NCI-H524 (cell line): Measurements from ENCODE around the gene ZG16.
"Not testable (repeated sequence)": the region's sequence is repeated elsewhere in the genome, so short reads cannot be mapped to it uniquely, and the experiment has no call there.

ENCODE experiments used
- DNase-seq, 2 experiments: peaks; one replicate each; lab custom pipeline; 2025; lab: John Stamatoyannopoulos, UW

ZG16 gene

DNA sequence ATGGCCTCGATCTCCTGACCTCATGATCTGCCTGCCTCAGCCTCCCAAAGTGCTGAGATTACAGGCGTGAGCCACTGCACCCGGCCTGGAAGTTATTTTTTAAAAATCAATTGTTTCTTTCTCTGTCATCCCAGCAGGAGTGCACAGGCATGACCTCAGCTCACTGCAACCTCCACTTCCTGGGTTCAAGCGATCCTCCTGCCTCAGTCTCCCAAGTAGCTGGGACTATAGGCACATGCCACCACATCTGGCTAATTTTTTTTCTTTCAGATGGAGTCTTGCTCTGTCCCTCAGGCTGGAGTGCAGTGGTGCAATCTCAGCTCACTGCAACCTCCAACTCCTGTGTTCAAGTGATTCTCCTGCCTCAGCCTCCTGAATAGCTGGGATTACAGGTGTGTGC, 9.1 kb downstream of the ZG16 start:
- not testable (repeated sequence) for DNase-seq

DNA sequence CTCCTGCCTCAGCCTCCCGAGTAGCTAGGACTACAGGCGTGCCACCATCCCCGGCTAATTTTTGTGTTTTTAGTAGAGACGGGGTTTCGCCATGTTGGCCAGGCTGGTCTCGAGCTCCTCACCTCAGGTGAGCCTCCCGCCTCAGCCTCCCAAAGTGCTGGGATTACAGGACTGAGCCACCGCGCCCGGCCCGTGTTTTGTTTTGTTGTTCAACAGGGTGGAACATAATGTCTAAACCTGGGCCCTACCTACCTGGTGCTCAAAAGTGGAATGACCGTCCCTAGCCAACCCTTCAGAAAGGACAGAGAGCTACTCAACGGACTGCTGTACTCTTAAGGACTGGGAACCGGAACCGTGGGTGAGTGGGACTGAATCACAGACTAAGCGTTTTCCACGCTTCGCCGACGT, 11.7 kb downstream of the ZG16 start:
- no peak for DNase-seq

DNA sequence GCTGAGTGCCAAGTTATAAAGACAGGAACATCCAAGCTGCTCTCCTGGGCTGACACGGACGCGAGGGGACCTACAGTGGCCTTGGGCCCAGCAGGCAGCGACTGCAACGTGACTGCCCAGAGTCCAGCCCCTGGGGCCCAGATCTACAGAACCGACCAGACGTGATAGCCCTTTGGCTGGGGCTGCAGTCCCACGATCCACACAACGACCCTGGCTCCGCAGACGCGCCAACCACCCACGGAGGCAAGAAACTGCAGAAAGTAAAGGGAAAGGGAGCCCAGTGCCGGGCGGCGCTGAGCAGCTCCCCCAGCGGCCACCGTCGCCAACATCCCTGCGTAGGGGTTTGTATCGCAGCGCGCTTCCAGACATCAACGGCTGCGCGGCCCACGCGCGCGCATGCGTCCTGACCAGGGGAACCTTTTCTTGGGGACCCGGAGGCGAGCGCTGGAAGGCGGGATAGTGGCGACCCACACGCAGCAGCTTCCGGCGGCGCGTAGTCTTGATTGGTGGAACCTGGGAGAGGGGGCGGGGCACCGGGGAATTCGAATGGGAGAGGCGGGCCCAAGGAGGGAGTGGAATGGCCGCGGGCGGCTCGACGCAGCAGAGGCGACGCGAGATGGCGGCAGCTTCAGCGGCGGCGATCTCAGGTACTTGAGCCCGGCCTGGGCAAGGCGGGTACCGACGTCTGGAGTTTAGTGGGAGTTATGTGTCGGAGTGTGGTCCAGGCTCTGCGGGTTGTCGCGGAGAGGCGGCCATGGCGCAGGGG, 12.3 kb downstream of the ZG16 start, which contains the start of gene KIF22:
Gene KIF22 (plus strand): TSS at position 569 of the 766 bp plus-strand sequence. CDS start 9 bp downstream, at position 578.
- peak; percentile 99 for DNase-seq

DNA sequence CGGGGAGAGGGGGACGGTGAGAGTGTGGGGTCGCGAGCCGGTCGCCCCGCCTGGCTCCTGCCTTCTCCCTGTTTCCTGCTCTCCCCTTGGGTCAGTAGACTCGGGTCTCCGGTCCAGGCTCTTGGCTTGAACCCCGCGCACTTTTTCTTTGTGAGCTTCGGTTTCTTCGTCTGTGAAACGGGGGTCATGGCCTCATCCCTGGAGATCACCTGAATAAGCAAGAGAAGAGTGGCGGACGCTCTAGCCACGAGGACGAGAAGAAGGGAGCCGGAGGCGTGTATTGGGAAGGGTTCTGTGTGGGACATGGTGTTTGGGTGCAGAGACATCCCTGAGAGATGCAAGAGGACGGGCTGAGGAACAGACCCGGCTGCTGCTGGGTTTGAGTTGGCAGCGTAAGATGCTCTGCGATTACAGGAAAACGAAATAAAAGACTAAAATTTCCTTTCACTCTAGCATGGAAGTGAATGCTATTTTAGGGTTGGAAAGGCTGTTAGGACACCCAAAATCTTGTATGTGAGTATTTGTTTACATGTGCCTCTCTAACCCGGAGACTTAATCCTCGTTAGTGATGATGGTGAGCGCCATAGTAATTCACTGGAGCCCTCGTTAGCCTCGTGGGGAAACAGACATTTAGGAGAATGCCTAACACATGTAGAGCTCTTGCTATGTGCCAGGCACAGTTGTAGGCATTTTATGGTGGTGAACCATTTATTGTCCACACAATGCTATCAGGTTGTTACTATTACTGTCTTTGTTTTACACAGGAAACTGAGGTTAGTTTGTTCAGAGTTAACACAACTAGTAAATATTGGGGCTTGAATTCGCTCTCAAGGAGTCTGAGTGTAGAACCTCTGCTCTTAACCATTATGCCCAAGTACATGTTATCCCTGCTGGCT, 13.1 kb downstream of the ZG16 start:
- DNase-seq: peak in 1 of 2 experiments; percentile 52

DNA sequence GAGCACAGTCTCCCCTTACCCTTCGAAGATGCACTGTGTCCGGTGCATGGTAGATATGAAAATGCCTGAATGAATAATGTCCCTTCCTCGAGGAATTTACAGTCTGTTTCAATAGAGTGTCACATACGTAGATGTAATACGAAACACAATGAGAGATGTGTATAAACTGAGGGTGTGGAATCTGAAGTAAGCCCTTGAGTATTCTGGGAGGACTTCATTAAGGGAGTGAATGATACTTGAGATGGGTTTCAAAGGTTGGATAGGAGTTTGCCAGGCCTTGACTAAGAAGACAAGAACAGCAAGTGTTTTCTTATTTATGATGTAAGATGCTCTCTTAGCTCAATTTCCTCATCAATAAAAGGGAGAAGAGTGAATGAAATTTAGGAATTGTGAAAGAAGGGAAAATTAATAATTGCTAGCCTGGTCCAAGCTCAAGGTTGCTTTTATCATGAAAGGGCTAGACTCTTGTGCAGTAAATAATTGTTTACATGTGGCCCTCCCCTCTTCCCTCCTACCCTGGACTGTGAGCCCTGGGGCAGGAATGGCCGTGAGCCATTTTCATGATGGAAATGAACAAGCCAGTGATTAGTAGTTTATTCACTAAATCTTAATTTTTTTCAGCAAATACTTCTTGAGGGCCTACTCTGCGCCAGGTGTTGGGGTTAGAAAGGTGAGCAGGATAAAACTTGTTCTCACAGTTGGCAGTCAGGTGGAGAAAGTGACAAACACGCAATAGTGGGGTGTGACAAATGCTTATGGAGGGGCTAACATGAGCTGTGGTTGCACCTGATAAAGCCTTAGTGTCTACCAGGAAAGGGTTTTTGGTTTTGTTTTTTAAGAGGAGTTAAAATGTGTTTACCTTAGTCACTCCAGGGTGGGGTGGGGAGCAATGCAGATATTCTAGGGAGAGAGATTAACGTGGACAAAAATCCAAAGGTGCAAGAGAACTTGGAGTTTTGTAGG, 14.1 kb downstream of the ZG16 start:
- DNase-seq: no peak

DNA sequence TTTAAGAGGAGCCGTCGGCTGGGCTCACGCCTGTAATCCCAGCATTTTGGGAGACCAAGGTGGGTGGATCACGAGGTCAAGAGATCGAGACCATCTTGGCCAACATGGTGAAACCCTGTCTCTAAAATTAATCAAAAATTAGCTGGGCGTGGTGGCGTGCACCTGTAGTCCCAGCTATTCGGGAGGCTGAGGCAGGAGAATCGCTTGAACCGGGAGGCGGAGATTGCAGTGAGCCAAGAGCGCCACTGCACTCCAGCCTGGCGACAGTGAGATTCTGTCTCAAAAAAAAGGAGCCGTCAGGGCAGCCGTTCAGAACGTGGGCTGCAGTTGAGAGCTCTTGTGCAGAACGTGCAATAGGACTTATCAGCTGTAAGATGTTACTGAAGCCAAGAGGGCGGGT, 15.1 kb downstream of the ZG16 start:
- not testable (repeated sequence) for DNase-seq

DNA sequence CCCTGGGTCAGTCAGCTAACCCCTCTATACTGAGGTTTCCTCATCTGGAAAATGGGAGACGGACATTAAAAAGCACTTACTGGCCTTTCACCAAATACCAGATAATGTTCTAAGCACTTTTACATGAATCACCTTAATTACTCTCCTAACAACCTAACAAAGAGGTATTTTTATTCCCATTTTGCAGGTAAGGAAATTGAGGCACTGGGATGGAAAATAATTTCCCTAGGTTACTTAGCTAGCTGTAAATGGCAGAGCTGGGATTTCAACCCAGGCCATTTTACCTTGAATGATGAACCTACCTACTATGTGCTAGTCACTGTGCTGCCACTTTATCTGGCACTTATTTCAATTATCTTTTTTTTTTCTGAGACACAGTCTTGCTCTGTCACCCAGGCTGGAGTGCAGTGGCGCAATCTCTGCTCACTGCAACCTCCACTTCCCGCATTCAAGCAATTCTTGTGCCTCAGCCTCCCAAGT, 16.2 kb downstream of the ZG16 start:
- DNase-seq: no peak

DNA sequence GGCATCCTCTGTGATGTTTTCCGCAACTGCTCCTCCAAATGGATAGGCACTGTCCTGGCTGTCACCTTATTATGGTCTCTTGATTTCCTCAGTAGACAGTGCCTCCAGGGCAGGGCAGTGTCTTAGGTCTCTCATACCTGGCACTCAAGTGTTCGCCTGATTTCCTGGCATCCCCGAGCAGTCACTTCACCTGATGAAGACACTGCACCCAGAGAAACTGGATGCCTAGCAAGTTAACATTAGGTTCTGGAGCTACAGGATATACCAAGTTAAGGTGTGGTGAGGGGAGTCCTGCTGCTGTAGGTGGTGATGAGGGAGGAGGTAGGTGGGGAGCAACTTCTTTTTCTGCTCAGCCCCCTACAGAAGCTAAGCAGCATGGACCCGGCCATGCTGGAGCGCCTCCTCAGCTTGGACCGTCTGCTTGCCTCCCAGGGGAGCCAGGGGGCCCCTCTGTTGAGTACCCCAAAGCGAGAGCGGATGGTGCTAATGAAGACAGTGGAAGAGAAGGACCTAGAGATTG, 24.4 kb downstream of the ZG16 start:
- no peak for DNase-seq

DNA sequence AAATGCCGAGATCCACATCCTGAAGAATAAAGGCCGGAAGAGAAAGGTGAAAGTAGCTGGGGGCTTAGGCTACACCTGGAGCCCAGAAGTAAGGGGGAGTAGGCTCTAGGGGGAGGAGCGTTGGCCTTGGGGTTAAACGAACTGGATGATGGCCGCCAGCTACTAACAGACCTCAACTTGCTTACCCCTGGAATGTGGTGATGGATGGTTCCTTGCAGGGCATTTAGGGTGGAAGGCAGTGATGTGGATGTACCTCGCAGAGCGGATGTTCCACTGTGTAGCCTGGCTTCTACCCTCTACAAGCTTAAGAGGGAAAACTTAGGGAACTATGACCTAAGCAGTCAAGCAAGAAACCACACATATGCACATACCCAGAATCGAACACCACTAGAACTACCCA, 26.0 kb downstream of the ZG16 start:
- no peak for DNase-seq

DNA sequence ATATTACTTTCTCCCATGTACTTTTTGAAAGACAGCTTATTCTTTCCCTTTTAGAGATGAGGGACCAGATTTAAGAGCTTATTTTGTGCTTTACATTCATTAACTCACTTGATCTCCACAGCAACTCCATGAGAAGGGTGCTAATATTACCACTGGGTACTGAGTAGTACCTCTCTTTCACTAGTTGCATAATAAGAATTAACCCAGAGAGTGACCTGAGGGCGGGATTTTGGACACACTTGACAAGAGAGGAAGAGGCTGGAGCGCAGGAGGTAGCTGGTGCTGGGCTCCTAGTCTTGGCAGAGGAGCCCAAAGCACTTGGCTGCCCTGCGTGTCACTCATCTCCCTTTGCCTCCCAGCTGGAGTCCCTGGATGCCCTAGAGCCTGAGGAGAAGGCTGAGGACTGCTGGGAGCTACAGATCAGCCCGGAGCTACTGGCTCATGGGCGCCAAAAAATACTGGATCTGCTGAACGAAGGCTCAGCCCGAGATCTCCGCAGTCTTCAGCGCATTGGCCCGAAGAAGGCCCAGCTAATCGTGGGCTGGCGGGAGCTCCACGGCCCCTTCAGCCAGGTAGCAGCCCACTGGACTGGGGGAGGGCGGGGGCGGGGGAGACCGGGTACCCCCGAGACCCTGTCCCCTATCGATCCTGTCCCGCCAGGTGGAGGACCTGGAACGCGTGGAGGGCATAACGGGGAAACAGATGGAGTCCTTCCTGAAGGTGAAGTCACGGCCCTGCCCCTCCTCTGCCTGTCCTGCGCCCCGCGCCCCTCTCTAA, 26.6 kb downstream of the ZG16 start:
- peak; percentile 32 to 72 for DNase-seq

DNA sequence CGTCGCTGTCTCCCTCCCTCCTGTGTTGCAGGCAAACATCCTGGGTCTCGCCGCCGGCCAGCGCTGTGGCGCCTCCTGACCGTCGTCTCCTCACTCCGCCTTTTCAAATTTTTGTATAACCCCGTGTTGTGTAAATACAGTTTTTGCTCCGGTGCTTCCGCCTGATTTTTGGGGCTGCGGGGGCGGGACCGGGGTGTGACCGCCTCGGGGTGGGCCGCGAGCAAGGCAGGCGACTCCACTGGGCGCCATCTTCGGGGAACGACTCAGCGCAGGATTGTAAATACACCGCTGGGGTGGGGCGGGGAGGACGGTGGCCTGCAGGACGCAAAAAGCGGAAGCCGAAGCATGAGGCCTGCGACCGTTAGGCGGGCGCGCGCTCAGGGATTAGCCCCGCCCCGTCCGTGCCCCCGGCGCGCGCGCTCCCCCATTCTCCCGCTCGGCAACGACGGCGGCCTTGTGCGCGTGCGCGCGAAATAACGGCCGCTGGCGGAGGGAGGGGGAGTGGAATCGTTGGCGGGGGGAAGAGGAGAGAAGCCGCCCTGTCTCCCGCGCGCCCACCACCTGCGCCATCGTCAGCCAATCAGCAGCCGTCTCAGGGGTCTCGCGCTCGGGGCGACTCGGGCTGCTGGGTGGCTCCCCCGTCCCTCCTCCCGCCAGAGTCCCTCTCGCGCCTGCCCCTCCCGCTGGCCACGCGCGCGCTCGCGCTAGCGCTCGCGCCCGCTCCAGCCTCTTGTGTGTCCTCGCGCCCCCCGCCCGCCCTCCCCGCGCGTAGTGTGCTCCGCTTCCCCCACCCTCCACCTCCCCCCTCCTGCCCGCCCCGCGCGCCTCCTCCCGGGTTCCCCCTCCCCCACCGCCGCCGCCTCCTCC, 27.4 kb downstream of the ZG16 start:
- peak; percentile 99 to 100 for DNase-seq

DNA sequence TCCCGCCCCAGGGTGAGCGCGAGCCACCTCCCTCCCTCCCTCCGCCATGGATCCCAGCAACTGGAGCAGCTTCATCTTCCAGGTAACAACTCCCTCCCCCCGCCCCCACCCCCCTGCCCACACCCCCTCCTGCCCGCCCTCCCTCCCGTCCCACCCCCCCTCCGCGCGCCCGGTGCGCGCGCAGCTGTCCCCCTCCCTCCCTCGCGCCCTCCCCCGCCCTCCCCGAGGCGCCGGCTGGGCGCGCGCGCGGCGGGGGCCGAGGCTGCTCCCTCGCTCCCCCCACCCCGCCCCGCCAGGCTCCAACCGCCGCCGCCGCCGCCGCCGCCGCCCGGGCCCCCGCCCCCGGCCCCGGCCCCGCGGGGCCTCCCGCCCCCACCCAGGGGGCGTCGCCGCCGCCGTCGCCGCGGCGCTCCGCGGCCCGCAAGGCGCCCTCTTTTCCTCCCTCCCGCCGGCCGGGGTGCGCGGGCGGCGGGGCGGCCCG, 28.1 kb downstream of the ZG16 start, which contains the start of gene MAZ:
Gene MAZ (plus strand): TSS at position 431 of the 481 bp plus-strand sequence. CDS start 173 bp downstream, outside the sequence.
- DNase-seq: no peak

DNA sequence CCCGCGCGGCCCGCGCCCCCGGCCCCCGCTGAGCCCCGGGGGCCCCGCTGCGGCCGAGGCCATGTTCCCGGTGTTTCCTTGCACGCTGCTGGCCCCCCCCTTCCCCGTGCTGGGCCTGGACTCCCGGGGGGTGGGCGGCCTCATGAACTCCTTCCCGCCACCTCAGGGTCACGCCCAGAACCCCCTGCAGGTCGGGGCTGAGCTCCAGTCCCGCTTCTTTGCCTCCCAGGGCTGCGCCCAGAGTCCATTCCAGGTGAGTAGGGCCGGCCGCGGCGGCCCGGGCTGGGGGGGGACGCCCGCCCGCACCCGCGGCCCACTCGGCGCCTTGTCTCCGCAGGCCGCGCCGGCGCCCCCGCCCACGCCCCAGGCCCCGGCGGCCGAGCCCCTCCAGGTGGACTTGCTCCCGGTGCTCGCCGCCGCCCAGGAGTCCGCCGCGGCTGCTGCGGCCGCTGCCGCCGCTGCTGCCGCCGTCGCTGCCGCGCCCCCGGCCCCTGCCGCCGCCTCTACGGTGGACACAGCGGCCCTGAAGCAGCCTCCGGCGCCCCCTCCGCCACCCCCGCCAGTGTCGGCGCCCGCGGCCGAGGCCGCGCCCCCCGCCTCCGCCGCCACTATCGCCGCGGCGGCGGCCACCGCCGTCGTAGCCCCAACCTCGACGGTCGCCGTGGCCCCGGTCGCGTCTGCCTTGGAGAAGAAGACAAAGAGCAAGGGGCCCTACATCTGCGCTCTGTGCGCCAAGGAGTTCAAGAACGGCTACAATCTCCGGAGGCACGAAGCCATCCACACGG, 28.8 kb downstream of the ZG16 start:
- DNase-seq: peak; percentile 57 to 70

DNA sequence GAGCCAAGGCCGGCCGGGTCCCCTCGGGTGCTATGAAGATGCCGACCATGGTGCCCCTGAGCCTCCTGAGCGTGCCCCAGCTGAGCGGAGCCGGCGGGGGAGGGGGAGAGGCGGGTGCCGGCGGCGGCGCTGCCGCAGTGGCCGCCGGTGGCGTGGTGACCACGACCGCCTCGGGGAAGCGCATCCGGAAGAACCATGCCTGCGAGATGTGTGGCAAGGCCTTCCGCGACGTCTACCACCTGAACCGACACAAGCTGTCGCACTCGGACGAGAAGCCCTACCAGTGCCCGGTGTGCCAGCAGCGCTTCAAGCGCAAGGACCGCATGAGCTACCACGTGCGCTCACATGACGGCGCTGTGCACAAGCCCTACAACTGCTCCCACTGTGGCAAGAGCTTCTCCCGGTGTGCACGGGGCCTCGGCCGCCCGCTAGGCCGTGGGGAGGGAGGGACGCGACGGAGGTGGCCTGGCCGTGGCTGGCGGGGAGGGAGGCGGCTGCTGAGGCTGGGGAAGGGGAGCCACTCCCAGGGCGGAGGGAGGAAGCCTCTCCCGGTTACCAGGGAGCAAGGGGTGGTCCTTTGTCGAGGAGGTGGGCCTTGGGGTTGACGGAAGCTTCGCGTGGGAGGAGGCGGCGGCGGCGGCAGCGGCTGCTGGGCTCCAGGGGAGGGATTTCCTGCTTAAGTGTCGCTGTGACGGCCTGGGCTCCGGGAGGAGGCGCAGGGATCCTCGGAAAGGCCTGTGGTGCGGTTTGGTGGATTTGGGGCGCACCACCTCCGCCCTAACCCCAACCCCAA, 29.6 kb downstream of the ZG16 start:
- peak; percentile 83 to 91 for DNase-seq

DNA sequence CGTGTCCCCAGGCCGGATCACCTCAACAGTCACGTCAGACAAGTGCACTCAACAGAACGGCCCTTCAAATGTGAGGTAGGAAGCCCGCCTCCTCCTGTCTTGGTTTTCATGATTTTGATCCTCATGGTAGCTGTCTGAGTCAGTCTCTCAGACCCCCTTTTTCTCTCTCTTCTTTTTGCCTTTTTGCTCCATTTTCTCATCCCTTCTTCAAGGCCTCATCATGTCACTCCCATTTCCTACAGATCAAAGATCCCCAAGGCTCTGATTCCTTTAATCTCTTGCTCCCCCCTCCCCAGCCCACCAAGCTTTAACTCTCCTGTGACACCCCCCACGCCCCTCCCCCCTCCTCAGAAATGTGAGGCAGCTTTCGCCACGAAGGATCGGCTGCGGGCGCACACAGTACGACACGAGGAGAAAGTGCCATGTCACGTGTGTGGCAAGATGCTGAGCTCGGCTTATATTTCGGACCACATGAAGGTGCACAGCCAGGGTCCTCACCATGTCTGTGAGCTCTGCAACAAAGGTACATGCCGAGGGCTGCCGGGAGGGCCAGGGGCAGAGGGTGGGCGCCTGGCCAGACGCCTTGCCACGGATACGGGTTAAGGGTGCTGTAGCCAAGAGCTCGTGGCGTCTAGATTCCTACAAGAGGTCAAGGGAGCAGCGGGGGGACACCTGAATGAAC, 30.3 kb downstream of the ZG16 start:
- no peak for DNase-seq

DNA sequence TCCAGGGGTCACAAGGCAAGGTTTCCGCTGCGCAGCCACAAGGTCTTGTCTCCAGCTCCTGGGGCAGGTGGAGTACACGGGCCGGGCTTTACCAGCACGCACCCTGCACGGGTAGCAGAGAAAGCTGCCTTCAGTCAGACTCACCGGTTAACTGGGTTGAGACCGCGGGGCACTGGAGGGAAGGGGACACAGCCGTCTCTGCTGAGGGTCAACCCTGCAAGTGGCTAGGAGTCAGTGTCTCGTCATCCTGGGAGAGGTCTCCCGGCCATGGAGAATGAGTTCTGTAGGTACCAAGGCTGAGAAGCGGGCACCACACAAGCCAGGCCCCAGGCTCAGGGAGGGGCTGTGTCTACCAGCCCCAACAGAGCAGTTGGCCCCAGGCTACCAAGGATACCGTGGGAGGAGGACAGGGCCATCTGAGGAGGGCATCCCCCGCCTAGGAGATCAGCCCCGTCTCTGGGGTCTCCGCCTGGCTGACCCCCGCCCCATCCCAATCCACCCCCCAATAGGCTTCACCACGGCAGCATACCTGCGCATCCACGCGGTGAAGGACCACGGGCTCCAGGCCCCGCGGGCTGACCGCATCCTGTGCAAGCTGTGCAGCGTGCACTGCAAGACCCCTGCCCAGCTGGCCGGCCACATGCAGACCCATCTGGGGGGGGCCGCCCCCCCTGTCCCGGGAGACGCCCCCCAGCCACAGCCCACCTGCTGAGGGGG, 31.1 kb downstream of the ZG16 start:
- DNase-seq: no peak
